ENCODE results near the gene HIPK3. TPM values are rescaled to one million over a fixed set of nuclear protein-coding genes. Genes with fewer than 3 reads are reported as not detected.

The HIPK3 gene
- total RNA-seq, 1 donor from 2014 or later, result 63.9 TPM

- no peaks in the 10 kb centered on the region for H3K27me3 Mint-ChIP-seq
- no peaks in the 10 kb centered on the region for H3K36me3 Mint-ChIP-seq
- H3K27ac Mint-ChIP-seq, result no peak overlapping the region
- no peak for TF ChIP-seq CTCF (conservative IDR thresholded peaks at IDR 0.05)
- H3K9me3 Mint-ChIP-seq, result no peaks in the 10 kb centered on the region
- no peak for DNase-seq (ENCODE audit: extremely low spot score, unreplicated experiment)
- no peak overlapping the region for H3K4me3 Mint-ChIP-seq
- peaks cover 12% of the 10 kb centered on the region for H3K4me1 Mint-ChIP-seq (ENCODE audit: unreplicated experiment)
These were observed 51.9 kb downstream of the HIPK3 start for GRCh38 chr11:33309118-33309517.

GRCh38 chr11:33310720-33311500, 53.7 kb downstream of the HIPK3 start:
- no peaks in the 10 kb centered on the region for H3K9me3 Mint-ChIP-seq
- TF ChIP-seq CTCF (conservative IDR thresholded peaks at IDR 0.05), result no peak
- H3K4me3 Mint-ChIP-seq, result no peak overlapping the region
- H3K36me3 Mint-ChIP-seq, result peaks cover 3% of the 10 kb centered on the region
- peaks cover 12% of the 10 kb centered on the region for H3K4me1 Mint-ChIP-seq (ENCODE audit: unreplicated experiment)
- no peaks in the 10 kb centered on the region for H3K27me3 Mint-ChIP-seq
- H3K27ac Mint-ChIP-seq, result no peak overlapping the region
- no peak for DNase-seq (ENCODE audit: extremely low spot score, unreplicated experiment)

GRCh38 chr11:33311680-33312079, 54.5 kb downstream of the HIPK3 start:
- Mint-ChIP-seq H3K4me1 (ENCODE audit: unreplicated experiment) (peaks cover 12% of the 10 kb centered on the region), H3K4me3 (no peak overlapping the region), H3K36me3 (peaks cover 5% of the 10 kb centered on the region), H3K27me3 (no peaks in the 10 kb centered on the region), H3K9me3 (no peaks in the 10 kb centered on the region), H3K27ac (no peak overlapping the region)
- TF ChIP-seq CTCF (conservative IDR thresholded peaks at IDR 0.05), result no peak
- no peak for DNase-seq (ENCODE audit: extremely low spot score, unreplicated experiment)

- H3K4me3 Mint-ChIP-seq, result no peak overlapping the region
- no peak for TF ChIP-seq CTCF (conservative IDR thresholded peaks at IDR 0.05)
- DNase-seq (ENCODE audit: extremely low spot score, unreplicated experiment), result no peak
- no peaks in the 10 kb centered on the region for H3K27me3 Mint-ChIP-seq
- no peaks in the 10 kb centered on the region for H3K4me1 Mint-ChIP-seq (ENCODE audit: unreplicated experiment)
- H3K9me3 Mint-ChIP-seq, result no peaks in the 10 kb centered on the region
- no peak overlapping the region for H3K27ac Mint-ChIP-seq
- H3K36me3 Mint-ChIP-seq, result peaks cover 9% of the 10 kb centered on the region
These were observed 58.6 kb downstream of the HIPK3 start for GRCh38 chr11:33315822-33316221.

- Mint-ChIP-seq H3K36me3 (peaks cover 9% of the 10 kb centered on the region), H3K27me3 (no peaks in the 10 kb centered on the region), H3K27ac (no peak overlapping the region), H3K4me3 (no peak overlapping the region), H3K9me3 (no peaks in the 10 kb centered on the region), H3K4me1 (ENCODE audit: unreplicated experiment) (no peaks in the 10 kb centered on the region)
- DNase-seq (ENCODE audit: extremely low spot score, unreplicated experiment), result no peak
- TF ChIP-seq CTCF (conservative IDR thresholded peaks at IDR 0.05), result no peak
These were observed 60.5 kb downstream of the HIPK3 start for GRCh38 chr11:33317662-33318061.

All from type B pancreatic cell (in vitro differentiated cells).